Activated T-cell treated with anti-CD3 and anti-CD28 coated beads, Interleukin-2, amount 50 U/mL, for 24 hours (primary cell): ENCODE measurements around the gene ZCCHC24.
A peak's percentile ranks its signal among the peaks of the same experiment; 100 is the strongest.

Experiments
- DNase-seq: peaks from one replicate; pipeline ENCODE4 v3.0.0-alpha.2; 2020
- H3K27ac Mint-ChIP-seq: 2 replicates; pipeline ENCODE4 v1.8.0; 2020; ENCODE audit warnings: mild to moderate bottlenecking, mixed read lengths
- H3K27me3 Mint-ChIP-seq: 2 replicates; pipeline ENCODE4 v1.8.0; 2020; ENCODE audit warnings: mixed read lengths
- H3K36me3 Mint-ChIP-seq: 2 replicates; pipeline ENCODE4 v1.8.0; 2020; ENCODE audit warnings: low read depth, mixed read lengths
- H3K4me1 Mint-ChIP-seq: 2 replicates; pipeline ENCODE4 v1.8.0; 2020; ENCODE audit warnings: low read depth, mixed read lengths
- H3K4me3 Mint-ChIP-seq: 2 replicates; pipeline ENCODE4 v1.8.0; 2020; ENCODE audit warnings: mild to moderate bottlenecking, moderate library complexity, mixed read lengths
- H3K9me3 Mint-ChIP-seq: 2 replicates; pipeline ENCODE4 v1.8.0; 2020; ENCODE audit warnings: mixed read lengths

ZCCHC24 gene

GRCh38 chr10:79359816-79360498, 85.5 kb downstream of the ZCCHC24 start:
- Mint-ChIP-seq H3K4me1 (peaks cover 29% of the 10 kb centered on the region), H3K4me3 (no peak overlapping the region), H3K27ac (no peak overlapping the region)

DNA sequence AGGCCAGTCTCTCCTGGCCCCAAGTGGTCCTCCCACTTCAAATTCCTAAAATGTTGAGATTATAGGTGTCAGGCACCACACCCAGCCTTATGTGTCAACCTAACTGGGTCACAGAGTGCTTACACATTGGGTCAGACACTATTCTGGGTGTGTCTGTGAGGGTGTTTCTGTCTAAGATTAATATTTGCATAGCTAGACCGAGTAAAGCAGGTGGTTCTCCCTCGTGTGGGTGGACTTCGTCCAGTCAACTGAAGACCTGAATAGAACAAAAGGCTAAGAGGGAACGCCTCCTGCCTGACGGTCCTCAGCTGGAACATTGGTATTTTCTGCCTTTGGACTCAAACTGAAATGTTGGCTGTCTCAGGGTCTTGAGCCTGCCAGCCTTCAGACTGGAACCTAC, 86.6 kb downstream of the ZCCHC24 start:
- Mint-ChIP-seq H3K36me3 (peaks cover 42% of the 10 kb centered on the region), H3K4me3 (no peak overlapping the region), H3K27me3 (no peaks in the 10 kb centered on the region), H3K9me3 (no peaks in the 10 kb centered on the region), H3K27ac (no peak overlapping the region), H3K4me1 (peaks cover 40% of the 10 kb centered on the region)
- DNase-seq: no peak

More at GRCh38 chr10:79359816-79360498, 85.5 kb downstream of the ZCCHC24 start:
- DNase-seq: no peak
- peaks cover 31% of the 10 kb centered on the region for H3K36me3 Mint-ChIP-seq
- no peaks in the 10 kb centered on the region for H3K9me3 Mint-ChIP-seq
- H3K27me3 Mint-ChIP-seq: no peaks in the 10 kb centered on the region

DNA sequence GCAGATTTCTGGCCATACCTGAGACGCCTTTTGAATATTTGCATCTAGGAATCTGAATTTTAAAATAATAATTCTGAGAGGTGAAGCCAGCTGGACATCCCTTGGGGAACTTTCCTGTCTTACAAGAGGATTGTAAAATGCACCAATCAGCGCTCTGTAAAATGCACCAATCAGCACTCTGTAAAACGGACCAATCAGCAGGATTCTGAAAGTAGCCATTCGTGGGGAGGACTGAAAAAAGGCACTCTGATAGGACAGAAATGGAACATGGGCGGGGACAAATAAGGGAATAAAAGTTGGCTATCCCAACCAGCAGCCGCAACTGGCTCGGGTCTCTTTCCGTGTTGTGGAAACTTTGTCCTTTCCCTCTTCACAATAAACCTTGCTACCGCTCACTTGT, 88.2 kb downstream of the ZCCHC24 start:
- peaks cover 54% of the 10 kb centered on the region for H3K4me1 Mint-ChIP-seq
- no peak for DNase-seq
- H3K4me3 Mint-ChIP-seq: no peak overlapping the region
- no peak overlapping the region for H3K27ac Mint-ChIP-seq
- no peaks in the 10 kb centered on the region for H3K9me3 Mint-ChIP-seq
- no peaks in the 10 kb centered on the region for H3K27me3 Mint-ChIP-seq
- peaks cover 59% of the 10 kb centered on the region for H3K36me3 Mint-ChIP-seq

- Mint-ChIP-seq H3K4me3 (no peak overlapping the region), H3K27ac (peak overlapping the region; percentile 64), H3K27me3 (no peaks in the 10 kb centered on the region), H3K36me3 (peaks cover 70% of the 10 kb centered on the region), H3K4me1 (peaks cover 44% of the 10 kb centered on the region), H3K9me3 (no peaks in the 10 kb centered on the region)
- DNase-seq: no peak
These were observed 89.3 kb downstream of the ZCCHC24 start for GRCh38 chr10:79356104-79356503.

GRCh38 chr10:79355420-79356017, 89.9 kb downstream of the ZCCHC24 start:
- DNase-seq: no peak
- H3K4me1 Mint-ChIP-seq: peaks cover 39% of the 10 kb centered on the region
- H3K36me3 Mint-ChIP-seq: peaks cover 75% of the 10 kb centered on the region
- H3K4me3 Mint-ChIP-seq: no peak overlapping the region
- no peaks in the 10 kb centered on the region for H3K27me3 Mint-ChIP-seq
- peak overlapping the region; percentile 64 for H3K27ac Mint-ChIP-seq
- H3K9me3 Mint-ChIP-seq: no peaks in the 10 kb centered on the region

DNA sequence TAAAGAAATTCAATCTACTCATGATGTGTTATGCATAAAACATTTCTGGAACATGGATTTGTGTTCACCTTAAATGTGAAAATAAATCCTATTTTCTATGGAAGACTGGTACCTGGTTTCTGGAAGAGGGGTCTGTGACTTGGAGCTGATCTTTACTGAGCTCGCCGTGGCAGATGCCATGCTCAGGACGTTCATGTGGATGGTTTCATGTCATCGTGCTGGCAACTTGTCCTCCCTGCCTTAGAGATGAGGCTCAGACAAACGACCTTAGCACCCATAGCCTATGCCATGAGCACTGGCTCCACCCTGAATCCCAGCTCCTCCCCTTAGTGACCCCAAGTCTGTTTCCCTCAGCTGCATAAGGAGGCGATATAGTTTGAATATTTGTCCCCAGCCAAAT, 90.8 kb downstream of the ZCCHC24 start:
- Mint-ChIP-seq H3K36me3 (peaks cover 84% of the 10 kb centered on the region), H3K27ac (peak overlapping the region; percentile 40)
- DNase-seq: no peak

DNA sequence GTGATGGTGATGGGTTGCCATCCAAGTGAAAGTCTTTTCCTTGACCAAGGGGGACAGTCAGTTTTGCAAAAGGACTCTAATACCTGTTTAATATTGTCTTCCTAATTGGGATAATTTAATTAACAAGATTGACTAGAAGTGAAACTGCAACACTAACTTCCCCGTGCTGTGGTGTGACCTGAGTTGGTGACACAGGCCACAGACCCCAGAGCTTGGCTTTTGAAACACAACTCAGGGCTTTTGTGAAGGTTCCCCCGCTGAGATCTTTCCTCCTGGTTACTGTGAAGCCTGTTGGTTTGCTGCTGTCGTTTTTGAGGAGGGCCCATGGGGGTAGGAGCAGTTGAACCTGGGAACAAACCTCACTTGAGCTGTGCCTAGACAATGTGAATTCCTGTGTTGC, 91.3 kb downstream of the ZCCHC24 start:
- no peak overlapping the region for H3K4me3 Mint-ChIP-seq
- H3K27me3 Mint-ChIP-seq: no peaks in the 10 kb centered on the region
- no peak for DNase-seq
- peaks cover 89% of the 10 kb centered on the region for H3K36me3 Mint-ChIP-seq
- H3K27ac Mint-ChIP-seq: peak overlapping the region; percentile 61
- peaks cover 52% of the 10 kb centered on the region for H3K4me1 Mint-ChIP-seq
- H3K9me3 Mint-ChIP-seq: no peaks in the 10 kb centered on the region

More for the DNA sequence above, 90.8 kb downstream of the ZCCHC24 start:
- Mint-ChIP-seq H3K4me1 (peaks cover 47% of the 10 kb centered on the region), H3K27me3 (no peaks in the 10 kb centered on the region), H3K4me3 (no peak overlapping the region), H3K9me3 (no peaks in the 10 kb centered on the region)

- Mint-ChIP-seq H3K9me3 (no peaks in the 10 kb centered on the region), H3K27me3 (no peaks in the 10 kb centered on the region), H3K4me1 (peaks cover 56% of the 10 kb centered on the region), H3K4me3 (no peak overlapping the region), H3K36me3 (peaks cover 93% of the 10 kb centered on the region), H3K27ac (peak overlapping the region; percentile 61)
- DNase-seq: no peak
These were observed 91.7 kb downstream of the ZCCHC24 start for GRCh38 chr10:79353726-79354125.

DNA sequence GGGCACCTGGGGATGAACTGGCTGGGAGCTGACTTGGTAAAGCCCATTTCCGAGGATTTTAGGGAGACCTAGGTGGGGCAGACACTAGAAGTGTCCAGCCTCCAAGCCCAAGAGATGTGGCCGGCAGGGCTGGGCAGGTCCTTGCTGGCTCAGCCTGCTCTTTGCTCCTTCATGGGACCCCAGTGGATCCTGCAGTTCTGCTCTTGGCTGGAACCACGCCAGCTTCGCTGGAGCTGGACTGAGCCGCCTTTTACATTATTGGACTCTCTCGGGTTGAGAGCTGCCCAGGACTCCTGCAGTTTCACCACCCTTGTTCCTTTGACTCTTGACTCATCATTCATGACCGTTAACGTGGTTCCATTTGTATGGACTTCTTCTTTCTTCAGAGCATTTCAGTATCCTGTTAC, 92.4 kb downstream of the ZCCHC24 start:
- peaks cover 97% of the 10 kb centered on the region for H3K36me3 Mint-ChIP-seq
- H3K4me3 Mint-ChIP-seq: no peak overlapping the region
- H3K27me3 Mint-ChIP-seq: no peaks in the 10 kb centered on the region
- no peaks in the 10 kb centered on the region for H3K9me3 Mint-ChIP-seq
- no peak overlapping the region for H3K27ac Mint-ChIP-seq
- H3K4me1 Mint-ChIP-seq: peaks cover 59% of the 10 kb centered on the region
- no peak for DNase-seq

DNA sequence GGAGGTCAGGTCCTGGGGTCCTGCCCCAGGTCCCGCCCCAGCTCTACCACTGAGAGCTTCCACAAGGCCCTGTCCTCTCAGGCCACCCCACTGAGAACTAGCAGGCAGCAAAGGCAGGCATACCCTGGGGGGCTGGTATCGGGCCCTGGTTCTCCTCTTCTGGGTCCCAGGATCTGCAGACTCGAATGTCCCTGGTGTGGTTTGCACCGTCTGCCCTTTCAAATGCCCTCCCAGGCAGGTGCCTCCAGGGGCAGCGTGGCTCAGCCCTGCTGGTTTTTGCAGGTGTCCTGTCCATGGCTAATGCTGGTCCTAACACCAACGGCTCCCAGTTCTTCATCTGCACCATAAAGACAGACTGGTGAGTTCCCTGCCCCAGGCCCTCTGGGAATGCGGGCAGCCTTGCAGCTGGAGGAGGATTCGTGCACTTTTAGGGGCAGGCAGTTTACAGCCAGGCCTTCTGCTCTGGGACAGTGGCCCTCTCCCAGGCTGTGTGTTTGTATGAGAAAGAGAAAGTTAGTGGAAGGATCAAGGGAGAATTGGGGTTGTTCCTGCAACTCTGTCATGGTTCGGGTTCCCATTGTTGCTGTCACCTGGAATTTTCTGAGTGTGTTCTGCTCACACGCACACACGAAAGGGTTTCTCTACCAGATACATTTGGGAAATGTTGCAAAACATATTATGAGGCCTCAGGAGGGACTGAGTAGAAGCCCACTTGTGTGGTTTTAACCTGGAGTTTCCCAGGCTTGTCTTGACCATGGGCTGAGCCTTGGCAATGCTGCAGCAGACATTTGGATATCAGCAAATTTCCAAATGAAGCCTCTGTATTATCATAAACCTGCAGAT, 93.2 kb downstream of the ZCCHC24 start:
- H3K36me3 Mint-ChIP-seq: peaks cover 94% of the 10 kb centered on the region
- DNase-seq: no peak
- H3K27ac Mint-ChIP-seq: peak overlapping the region; percentile 16
- H3K27me3 Mint-ChIP-seq: no peaks in the 10 kb centered on the region
- no peaks in the 10 kb centered on the region for H3K9me3 Mint-ChIP-seq
- no peak overlapping the region for H3K4me3 Mint-ChIP-seq
- H3K4me1 Mint-ChIP-seq: peaks cover 59% of the 10 kb centered on the region

GRCh38 chr10:79351332-79351731, 94.1 kb downstream of the ZCCHC24 start:
- Mint-ChIP-seq H3K9me3 (no peaks in the 10 kb centered on the region), H3K36me3 (peaks cover 87% of the 10 kb centered on the region), H3K27me3 (no peaks in the 10 kb centered on the region), H3K4me1 (peaks cover 63% of the 10 kb centered on the region), H3K27ac (no peak overlapping the region), H3K4me3 (no peak overlapping the region)
- no peak for DNase-seq

DNA sequence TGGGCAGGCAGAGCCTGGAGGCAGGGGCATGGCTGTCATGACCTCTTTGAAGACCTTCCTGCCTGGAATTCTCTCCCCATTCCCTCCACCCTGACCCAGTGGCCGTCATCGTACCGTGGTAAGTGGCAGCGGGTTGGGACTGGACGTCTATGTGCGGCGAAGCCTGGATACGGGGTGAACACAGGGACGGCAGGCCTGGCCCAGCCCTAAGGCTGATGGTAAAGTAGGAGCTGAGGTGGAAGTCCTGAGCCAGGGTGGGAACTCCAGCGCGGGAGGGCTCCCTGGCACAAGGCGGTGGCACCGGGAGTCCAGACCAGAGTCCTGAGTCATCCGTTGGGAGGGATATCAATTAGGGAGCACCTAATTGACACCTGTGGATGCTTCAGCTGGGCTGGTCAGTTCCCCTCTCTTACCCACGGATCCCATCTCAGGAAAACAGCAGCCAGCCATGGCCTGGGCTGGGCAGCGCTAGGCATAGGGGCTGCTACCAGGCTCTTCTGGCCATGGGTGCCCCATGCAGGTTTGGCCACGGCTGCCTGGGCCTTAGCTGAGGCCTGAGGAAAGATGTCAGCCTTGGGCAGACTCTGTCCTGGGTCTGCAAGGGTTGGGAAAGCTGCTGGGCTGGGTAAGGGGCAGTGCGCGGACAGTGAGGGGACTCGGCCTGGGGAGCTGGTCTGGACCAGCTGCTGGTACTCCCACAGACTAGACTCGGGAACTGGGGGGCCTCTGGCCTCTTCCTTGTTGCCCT, 94.8 kb downstream of the ZCCHC24 start:
- peaks cover 79% of the 10 kb centered on the region for H3K36me3 Mint-ChIP-seq
- peaks cover 55% of the 10 kb centered on the region for H3K4me1 Mint-ChIP-seq
- no peak for DNase-seq
- H3K9me3 Mint-ChIP-seq: no peaks in the 10 kb centered on the region
- no peaks in the 10 kb centered on the region for H3K27me3 Mint-ChIP-seq
- H3K27ac Mint-ChIP-seq: peak overlapping the region; percentile 96
- peak overlapping the region; percentile 89 for H3K4me3 Mint-ChIP-seq

DNA sequence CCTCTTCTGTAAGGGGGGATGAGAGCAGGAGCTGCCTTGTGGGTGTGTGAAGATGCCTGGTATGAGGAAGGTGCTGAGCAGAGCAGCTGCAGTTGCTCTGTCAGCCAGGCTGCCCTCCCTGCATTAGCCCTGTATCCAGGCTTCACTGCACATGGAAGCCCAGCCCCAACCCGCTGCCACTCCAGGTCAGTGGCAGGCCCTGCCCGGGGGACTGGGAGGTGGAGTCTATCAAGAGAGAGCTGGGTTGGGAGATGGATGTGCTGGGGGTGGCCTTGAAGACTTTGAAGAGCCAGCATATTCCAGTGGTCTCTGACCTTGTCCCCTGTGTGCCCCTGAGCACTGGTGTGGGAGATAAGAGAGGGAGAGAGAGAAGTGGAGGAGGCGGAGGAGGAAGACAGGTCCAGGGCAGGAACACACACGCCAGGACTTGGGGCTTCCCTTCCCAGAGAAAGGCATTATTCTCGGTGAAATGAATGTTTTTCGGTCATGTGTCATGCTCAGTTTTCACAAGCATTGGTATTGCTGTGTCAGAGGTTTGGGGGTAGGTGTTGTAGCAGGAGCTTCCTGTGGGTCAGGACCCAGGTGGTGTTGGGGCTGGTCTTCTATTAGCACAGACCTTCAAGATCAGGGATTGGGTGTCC, 95.5 kb downstream of the ZCCHC24 start:
- peak overlapping the region; percentile 89 for H3K4me3 Mint-ChIP-seq
- H3K27ac Mint-ChIP-seq: peak overlapping the region; percentile 96
- DNase-seq: no peak
- H3K36me3 Mint-ChIP-seq: peaks cover 72% of the 10 kb centered on the region
- H3K9me3 Mint-ChIP-seq: no peaks in the 10 kb centered on the region
- no peaks in the 10 kb centered on the region for H3K27me3 Mint-ChIP-seq
- H3K4me1 Mint-ChIP-seq: peaks cover 50% of the 10 kb centered on the region

DNA sequence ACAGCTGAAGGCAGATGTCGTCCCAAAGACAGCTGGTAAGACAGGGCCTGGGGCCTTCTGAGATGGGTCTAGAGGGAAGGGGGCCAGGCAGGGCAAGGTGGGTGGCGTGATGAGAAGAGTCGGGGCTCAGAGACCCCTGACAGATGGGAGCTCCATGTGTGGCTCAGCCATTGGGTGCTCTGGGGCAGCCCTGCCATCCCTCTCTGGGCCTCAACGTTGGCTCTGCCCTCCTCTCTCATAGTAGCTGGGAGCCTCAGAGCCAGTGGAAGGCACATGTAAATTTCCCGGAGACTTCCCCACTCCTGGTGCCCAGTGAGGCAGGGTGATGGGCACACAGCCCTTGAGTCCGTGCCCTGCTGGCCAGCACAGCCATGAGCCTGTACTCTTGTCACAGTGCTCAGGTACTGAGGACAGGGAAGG, 96.3 kb downstream of the ZCCHC24 start:
- Mint-ChIP-seq H3K27me3 (no peaks in the 10 kb centered on the region), H3K9me3 (no peaks in the 10 kb centered on the region), H3K4me3 (peak overlapping the region; percentile 89), H3K4me1 (peaks cover 43% of the 10 kb centered on the region), H3K36me3 (peaks cover 64% of the 10 kb centered on the region), H3K27ac (peak overlapping the region; percentile 96)
- no peak for DNase-seq
